Measurements from ENCODE around the gene GRHPR. TPM values are rescaled to one million over a fixed set of nuclear protein-coding genes. Genes with fewer than 3 reads are reported as not detected.
"Not testable (repeated sequence)": the region's sequence is repeated elsewhere in the genome, so short reads cannot be mapped to it uniquely, and the experiment has no call there.

Gene GRHPR
- total and polyA plus RNA-seq, 8 donors = 75.2 to 120 (median 103) TPM

DNA sequence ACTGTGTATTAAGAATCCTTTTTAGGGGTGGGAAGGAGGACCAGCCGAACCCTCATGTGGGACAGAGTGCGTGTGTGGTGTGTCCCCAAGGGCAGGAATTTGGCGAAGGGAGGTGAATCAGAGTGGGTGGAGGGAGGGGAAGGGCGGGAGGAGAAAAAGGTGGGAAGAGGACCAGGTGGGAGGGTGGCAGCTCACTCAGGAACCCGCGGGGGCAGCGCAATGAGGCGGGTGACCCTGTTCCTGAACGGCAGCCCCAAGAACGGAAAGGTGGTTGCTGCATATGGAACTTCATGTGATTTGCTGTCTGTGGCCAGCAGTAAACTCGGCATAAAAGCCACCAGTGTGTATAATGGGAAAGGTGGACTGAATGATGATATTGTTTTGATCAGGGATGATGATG lies 54.4 kb downstream of the GRHPR start:
- H3K27me3 ChIP-seq = peaks cover 0 to 22% of the 10 kb centered on the region in 2 donors
- peaks cover 0 to 18% of the 10 kb centered on the region in 2 donors for H3K9me3 ChIP-seq
- ATAC-seq (no peak), DNase-seq (no peak)
- no peaks in the 10 kb centered on the region for H3K36me3 ChIP-seq
- no peak overlapping the region for H3K27ac ChIP-seq
- no peak overlapping the region for H3K4me3 ChIP-seq
- intact Hi-C loops (cut with DNase I) = no loop called here
- no peaks in the 10 kb centered on the region for H3K4me1 ChIP-seq
- TF ChIP-seq, protein P1, sequence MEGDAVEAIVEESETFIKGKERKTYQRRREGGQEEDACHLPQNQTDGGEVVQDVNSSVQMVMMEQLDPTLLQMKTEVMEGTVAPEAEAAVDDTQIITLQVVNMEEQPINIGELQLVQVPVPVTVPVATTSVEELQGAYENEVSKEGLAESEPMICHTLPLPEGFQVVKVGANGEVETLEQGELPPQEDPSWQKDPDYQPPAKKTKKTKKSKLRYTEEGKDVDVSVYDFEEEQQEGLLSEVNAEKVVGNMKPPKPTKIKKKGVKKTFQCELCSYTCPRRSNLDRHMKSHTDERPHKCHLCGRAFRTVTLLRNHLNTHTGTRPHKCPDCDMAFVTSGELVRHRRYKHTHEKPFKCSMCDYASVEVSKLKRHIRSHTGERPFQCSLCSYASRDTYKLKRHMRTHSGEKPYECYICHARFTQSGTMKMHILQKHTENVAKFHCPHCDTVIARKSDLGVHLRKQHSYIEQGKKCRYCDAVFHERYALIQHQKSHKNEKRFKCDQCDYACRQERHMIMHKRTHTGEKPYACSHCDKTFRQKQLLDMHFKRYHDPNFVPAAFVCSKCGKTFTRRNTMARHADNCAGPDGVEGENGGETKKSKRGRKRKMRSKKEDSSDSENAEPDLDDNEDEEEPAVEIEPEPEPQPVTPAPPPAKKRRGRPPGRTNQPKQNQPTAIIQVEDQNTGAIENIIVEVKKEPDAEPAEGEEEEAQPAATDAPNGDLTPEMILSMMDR (IDR thresholded peaks at IDR 0.05) = no peak

DNA sequence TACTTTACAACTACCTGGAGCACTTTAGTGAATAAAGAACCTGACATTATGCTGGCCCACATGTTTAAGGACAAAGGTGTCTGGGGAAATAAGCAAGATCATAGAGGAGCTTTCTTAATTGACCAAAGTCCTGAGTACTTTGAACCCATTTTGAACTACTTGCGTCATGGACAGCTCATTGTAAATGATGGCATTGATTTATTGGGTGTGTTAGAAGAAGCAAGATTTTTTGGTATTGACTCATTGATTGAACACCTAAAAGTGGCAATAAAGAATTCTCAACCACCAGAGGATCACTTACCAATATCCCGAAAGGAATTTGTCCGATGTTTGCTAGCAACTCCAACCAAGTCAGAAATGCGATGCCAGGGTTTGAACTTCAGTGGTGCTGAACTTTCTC lies 54.9 kb downstream of the GRHPR start:
- intact Hi-C loops (cut with DNase I); ATAC-seq; H3K36me3 ChIP-seq; H3K4me3 ChIP-seq; DNase-seq; H3K4me1 ChIP-seq; H3K27ac ChIP-seq: not testable (repeated sequence)
- Histone ChIP-seq H3K27me3 (peaks cover 0 to 23% of the 10 kb centered on the region in 2 donors), H3K9me3 (peaks cover 0 to 18% of the 10 kb centered on the region in 2 donors)

DNA sequence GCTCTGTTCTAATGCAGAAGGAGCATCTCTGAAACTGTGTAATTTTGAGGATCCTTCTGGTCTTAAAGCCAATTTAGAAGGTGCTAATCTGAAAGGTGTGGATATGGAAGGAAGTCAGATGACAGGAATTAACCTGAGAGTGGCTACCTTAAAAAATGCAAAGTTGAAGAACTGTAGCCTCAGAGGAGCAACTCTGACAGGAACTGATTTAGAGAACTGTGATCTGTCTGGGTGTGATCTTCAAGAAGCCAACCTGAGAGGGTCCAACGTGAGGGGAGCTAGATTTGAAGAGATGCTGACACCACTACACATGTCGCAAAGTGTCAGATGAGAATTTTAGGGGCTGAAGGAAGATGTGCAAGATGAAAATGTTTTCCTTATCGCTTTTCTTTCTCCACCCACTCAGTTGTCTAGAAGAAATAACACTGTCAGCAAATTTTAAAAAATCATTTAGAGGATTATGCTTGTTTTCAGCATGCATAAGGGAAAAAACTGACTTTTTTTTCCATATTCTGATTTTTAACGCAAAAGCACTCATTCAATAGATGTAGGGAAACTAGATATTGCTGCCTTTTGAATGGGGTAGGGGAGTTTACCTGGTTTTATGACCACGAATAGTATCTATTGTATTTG lies 55.6 kb downstream of the GRHPR start:
- H3K4me1 ChIP-seq; H3K4me3 ChIP-seq; intact Hi-C loops (cut with DNase I); H3K27ac ChIP-seq; ATAC-seq; H3K36me3 ChIP-seq; DNase-seq: not testable (repeated sequence)
- peaks cover 0 to 18% of the 10 kb centered on the region in 2 donors for H3K9me3 ChIP-seq
- H3K27me3 ChIP-seq = peaks cover 0 to 23% of the 10 kb centered on the region in 2 donors

DNA sequence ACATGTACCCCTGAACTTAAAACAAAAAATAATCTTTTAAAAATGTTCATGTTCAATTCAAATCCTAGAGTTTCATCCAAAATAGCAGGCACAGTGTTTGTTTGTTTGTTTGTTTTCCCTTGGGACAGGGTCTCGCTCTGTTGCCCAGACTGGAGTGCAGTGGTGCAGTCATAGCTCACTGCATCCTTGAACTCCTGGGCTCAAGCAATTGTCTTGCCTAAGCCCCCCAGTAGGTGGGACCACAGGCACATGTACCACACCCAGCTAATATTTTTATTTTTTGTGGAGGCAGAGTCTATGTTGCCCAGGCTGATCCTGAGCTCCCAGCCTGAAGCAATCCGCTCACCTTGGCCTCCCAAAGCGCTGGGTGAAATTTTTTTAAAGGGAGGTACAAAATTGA lies 58.3 kb downstream of the GRHPR start:
- no peak overlapping the region for H3K4me3 ChIP-seq
- no peaks in the 10 kb centered on the region for H3K36me3 ChIP-seq
- TF ChIP-seq, protein P1 (IDR thresholded peaks at IDR 0.05) = no peak
- no peak for DNase-seq
- H3K9me3 ChIP-seq = no peaks in the 10 kb centered on the region
- peaks cover 0 to 7% of the 10 kb centered on the region in 2 donors for H3K4me1 ChIP-seq
- no peak overlapping the region for H3K27ac ChIP-seq
- intact Hi-C loops (cut with DNase I) = no loop called here
- no peak for ATAC-seq
- H3K27me3 ChIP-seq = peaks cover 0 to 23% of the 10 kb centered on the region in 2 donors

DNA sequence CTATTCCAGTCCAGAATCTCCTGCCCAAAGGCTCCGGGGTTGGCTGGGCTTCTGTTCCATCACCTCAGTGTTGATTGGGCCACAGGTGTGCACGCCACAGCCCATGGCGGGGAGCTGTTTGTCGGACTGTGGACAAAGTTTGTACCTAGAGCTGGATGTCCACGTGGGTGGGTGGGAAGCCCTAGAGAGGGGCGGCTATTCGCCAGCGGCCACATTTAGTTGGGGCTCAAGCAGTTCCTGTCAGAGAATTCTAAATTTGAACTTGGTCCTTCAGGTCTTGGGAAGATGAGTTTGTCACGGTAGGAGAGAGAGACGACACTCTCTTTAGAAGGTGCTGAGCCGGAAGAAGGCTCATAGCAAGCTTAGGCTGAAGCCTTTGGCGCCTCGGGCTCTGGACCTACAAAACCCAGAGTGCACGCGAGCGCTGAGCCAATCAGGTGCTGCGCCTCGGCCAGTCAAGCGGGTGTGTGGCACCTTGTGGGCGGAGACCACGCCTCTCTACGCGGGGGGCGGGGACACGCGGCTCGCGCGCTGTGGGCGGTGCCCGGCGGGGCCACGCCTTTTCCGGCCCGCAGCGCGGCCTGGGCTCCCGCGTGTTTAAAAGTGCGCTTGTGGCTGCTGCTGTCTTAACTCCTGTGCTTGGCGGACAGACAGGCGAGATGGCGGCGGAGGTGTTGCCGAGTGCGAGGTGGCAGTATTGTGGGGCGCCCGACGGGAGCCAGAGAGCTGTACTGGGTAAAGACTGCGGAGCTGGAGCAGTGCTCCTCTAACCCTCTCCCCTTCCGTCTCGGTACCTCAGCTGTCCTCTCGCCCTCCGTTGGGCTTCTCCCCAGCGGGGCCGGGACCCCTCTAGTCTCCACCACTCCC lies 63.1 kb downstream of the GRHPR start, which contains the start of gene POLR1E:
POLR1E (plus strand) TSS at position 560 of the 867 bp plus-strand sequence; CDS start at position 660, 100 bp downstream.
- peaks cover 0 to 19% of the 10 kb centered on the region in 2 donors for H3K36me3 ChIP-seq
- peaks cover 17 to 22% of the 10 kb centered on the region in 2 donors for H3K4me1 ChIP-seq
- peaks cover 0 to 14% of the 10 kb centered on the region in 2 donors for H3K27me3 ChIP-seq
- intact Hi-C loops (cut with DNase I) = no loop called here
- ATAC-seq = peak; percentile 99
- H3K27ac ChIP-seq = peak within 1 kb of the TSS; percentile 47 to 66
- peak within 1 kb of the TSS; percentile 55 to 65 for H3K4me3 ChIP-seq
- DNase-seq = peak; percentile 85 to 99 (median 94)
- H3K9me3 ChIP-seq = no peaks in the 10 kb centered on the region
- TF ChIP-seq, protein P1 (IDR thresholded peaks at IDR 0.05) = no peak

DNA sequence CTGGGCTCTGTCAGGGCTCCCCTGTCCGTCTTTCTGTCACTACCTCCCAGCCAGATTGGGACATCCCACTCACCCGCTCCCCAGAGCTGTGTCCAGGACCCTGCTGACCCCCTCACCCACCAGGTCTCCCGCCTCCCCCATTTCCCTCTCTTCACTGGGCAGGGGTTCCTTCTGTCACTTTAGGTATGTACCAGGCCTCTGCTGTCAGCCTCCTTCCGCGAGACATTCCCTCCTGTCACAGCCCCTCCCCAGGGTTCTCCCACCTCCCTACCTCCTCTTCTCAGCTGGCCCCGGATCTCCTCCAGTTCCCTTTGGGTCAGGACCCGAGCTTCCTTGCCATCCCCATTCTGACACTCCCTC lies 63.7 kb downstream of the GRHPR start:
- no peak for ATAC-seq
- peak overlapping the region; percentile 47 to 66 for H3K27ac ChIP-seq

More for the DNA sequence above, 63.7 kb downstream of the GRHPR start:
- H3K4me3 ChIP-seq = peak overlapping the region; percentile 55 to 65
- peaks cover 17 to 22% of the 10 kb centered on the region in 2 donors for H3K4me1 ChIP-seq
- TF ChIP-seq, protein P1 (IDR thresholded peaks at IDR 0.05) = no peak
- H3K36me3 ChIP-seq = peaks cover 0 to 25% of the 10 kb centered on the region in 2 donors
- H3K27me3 ChIP-seq = peaks cover 0 to 8% of the 10 kb centered on the region in 2 donors
- no peaks in the 10 kb centered on the region for H3K9me3 ChIP-seq
- intact Hi-C loops (cut with DNase I) = no loop called here
- no peak for DNase-seq

Measured in left lung (tissue), 10 donors.